GM12892 (cell line): ENCODE results near the gene CIITA.
"Not testable (repeated sequence)": the region's sequence is repeated elsewhere in the genome, so short reads cannot be mapped to it uniquely, and the experiment has no call there.

Experiments used
- DNase-seq: peaks from one replicate; pipeline ENCODE4 v3.0.0; 2011; ENCODE audit not compliant: insufficient read length
- FAIRE-seq: peaks from 2 replicates; lab custom pipeline; 2011; peaks lifted over from hg19 to GRCh38; lab: Jason Lieb, UNC
- POLR2A ChIP-seq: IDR thresholded peaks from 2 replicates; pipeline ENCODE4 v1.6.1; 2011; ENCODE audit warnings: low read depth, low read length, control low read depth
- POLR2AphosphoS5 ChIP-seq: IDR thresholded peaks from 2 replicates; pipeline ENCODE4 v1.6.1; 2011; ENCODE audit warnings: low read depth, low read length, control low read depth
- TAF1 ChIP-seq: IDR thresholded peaks from 2 replicates; pipeline ENCODE4 v1.6.1; 2011; ENCODE audit warnings: low read depth, mild to moderate bottlenecking, control low read depth, low read length, borderline replicate concordance

Gene CIITA

GRCh38 chr16:10959161-10959560 lies 82.2 kb downstream of the CIITA start:
- DNase-seq (no peak), FAIRE-seq (no peak)
- TF ChIP-seq POLR2AphosphoS5 = no peak
- no peak for TF ChIP-seq TAF1
- no peak for TF ChIP-seq POLR2A

GRCh38 chr16:10961231-10961630 lies 84.2 kb downstream of the CIITA start:
- FAIRE-seq (no peak), DNase-seq (no peak)

GRCh38 chr16:10964039-10964890 lies 87.3 kb downstream of the CIITA start:
- TF ChIP-seq TAF1 (no peak), POLR2A (no peak; the same call in 1 of the 2 replicates), POLR2AphosphoS5 (no peak)

More at GRCh38 chr16:10961231-10961630, 84.2 kb downstream of the CIITA start:
- TF ChIP-seq POLR2A (no peak), TAF1 (no peak), POLR2AphosphoS5 (no peak)

GRCh38 chr16:10964891-10965326 lies 87.9 kb downstream of the CIITA start:
- TF ChIP-seq POLR2A (peak; percentile 63; the same call in 1 of the 2 replicates), POLR2AphosphoS5 (peak; percentile 58; the same call in 1 of the 2 replicates), TAF1 (no peak)
- no peak for DNase-seq
- peak; percentile 81 for FAIRE-seq

More at GRCh38 chr16:10964039-10964890, 87.3 kb downstream of the CIITA start:
- DNase-seq (peak; percentile 53), FAIRE-seq (peak; percentile 91)

- DNase-seq (peak; percentile 37), FAIRE-seq (peak; percentile 88)
- TF ChIP-seq TAF1 (no peak), POLR2AphosphoS5 (no peak), POLR2A (peak; percentile 49; the same call in 1 of the 2 replicates)
Measured at GRCh38 chr16:10965440-10966061, 88.5 kb downstream of the CIITA start.

GRCh38 chr16:10966129-10966528 lies 89.1 kb downstream of the CIITA start:
- no peak for DNase-seq
- peak; percentile 38 for FAIRE-seq

GRCh38 chr16:10966559-10966958 lies 89.6 kb downstream of the CIITA start:
- 0 out of 2 replicates have a peak, but pooled peaks have one; percentile 9 for TF ChIP-seq POLR2AphosphoS5
- DNase-seq, FAIRE-seq: not testable (repeated sequence)

More at GRCh38 chr16:10966129-10966528, 89.1 kb downstream of the CIITA start:
- peak; percentile 60 for TF ChIP-seq POLR2A
- TF ChIP-seq POLR2AphosphoS5 = peak; percentile 71
- no peak for TF ChIP-seq TAF1

- DNase-seq = no peak
- no peak for FAIRE-seq
- TF ChIP-seq POLR2A (no peak), POLR2AphosphoS5 (no peak), TAF1 (no peak)
Measured at GRCh38 chr16:10967986-10968385, 91.0 kb downstream of the CIITA start.

- TF ChIP-seq POLR2A = no peak
- no peak for TF ChIP-seq POLR2AphosphoS5
- no peak for TF ChIP-seq TAF1
- FAIRE-seq = no peak
- DNase-seq = no peak
Measured at GRCh38 chr16:10968498-10968897, 91.5 kb downstream of the CIITA start.

GRCh38 chr16:10969615-10970014 lies 92.6 kb downstream of the CIITA start:
- no peak for TF ChIP-seq POLR2A
- TF ChIP-seq TAF1 = no peak
- no peak for TF ChIP-seq POLR2AphosphoS5
- DNase-seq (no peak), FAIRE-seq (no peak)

- FAIRE-seq (no peak), DNase-seq (no peak)
- TF ChIP-seq TAF1 (no peak), POLR2A (no peak), POLR2AphosphoS5 (no peak)
Measured at GRCh38 chr16:10970065-10970464, 93.1 kb downstream of the CIITA start.

- no peak for DNase-seq
- TF ChIP-seq POLR2A = no peak
- TF ChIP-seq POLR2AphosphoS5 = no peak
- TF ChIP-seq TAF1 = no peak
- FAIRE-seq = peak; percentile 60
Measured at GRCh38 chr16:10971560-10971961, 94.6 kb downstream of the CIITA start.
